ENCODE results near the gene CBLC. TPM values are rescaled to one million over a fixed set of nuclear protein-coding genes. Genes with fewer than 3 reads are reported as not detected.

CBLC gene
- total RNA-seq, 1 experiment from 2014 or later, result 25.4 TPM

GRCh38 chr19:44746946-44747738 is 30.5 kb upstream of the CBLC start:
- H3K27me3 ChIP-seq (ENCODE audit: low read length), result no peaks in the 10 kb centered on the region
- no TSS peak for BruUV-seq (replicated peaks)
- peak overlapping the region; percentile 55; the same call in 1 of the 2 replicates for H2AFZ ChIP-seq (ENCODE audit: low read length)
- ATAC-seq, result peak; percentile 58
- peak overlapping the region; percentile 100 for H3K27ac ChIP-seq (ENCODE audit: low read length)
- H3F3A ChIP-seq (ENCODE audit: low read length, unreplicated experiment), result no peaks in the 10 kb centered on the region
- CTCF ChIA-PET, result no interaction called here
- H3K79me2 ChIP-seq (ENCODE audit: low read length), result peaks cover 31% of the 10 kb centered on the region
- DNase-seq, result peak; percentile 91
- no peaks in the 10 kb centered on the region for H3K9me2 ChIP-seq (replicated peaks; ENCODE audit: low read length)
- peak overlapping the region; percentile 80 for H3K4me3 ChIP-seq (ENCODE audit: low read length)
- peaks cover 11% of the 10 kb centered on the region for H4K20me1 ChIP-seq (ENCODE audit: low read length)
- POLR2A ChIA-PET (ENCODE audit: unreplicated experiment), result no interaction called here
- peak overlapping the region; percentile 98 for H3K9ac ChIP-seq (ENCODE audit: low read length)
- TF ChIP-seq CTCF (conservative IDR thresholded peaks at IDR 0.05; ENCODE audit: low read depth, low read length) (no peak), EZH2 (IDR thresholded peaks at IDR 0.05; ENCODE audit: low read length, unreplicated experiment) (no peak), EZH2phosphoT487 (IDR thresholded peaks at IDR 0.05; ENCODE audit: borderline replicate concordance, low read length) (no peak)
- peaks cover 58% of the 10 kb centered on the region for H3K4me1 ChIP-seq (ENCODE audit: insufficient read depth, low read length)
- H3K4me2 ChIP-seq (ENCODE audit: low read length), result peak overlapping the region; percentile 99
- no peaks in the 10 kb centered on the region for H3K9me3 ChIP-seq (ENCODE audit: low read length)
- H3K36me3 ChIP-seq (ENCODE audit: low read depth, low read length), result no peaks in the 10 kb centered on the region
- intact Hi-C loops (cut with micrococcal nuclease), result no loop called here

- Histone ChIP-seq H3K27ac (ENCODE audit: low read length) (peak overlapping the region; percentile 100), H2AFZ (ENCODE audit: low read length) (0 out of 2 replicates have a peak overlapping the region, but pooled peaks have one; percentile 33), H4K20me1 (ENCODE audit: low read length) (peaks cover 11% of the 10 kb centered on the region), H3K36me3 (ENCODE audit: low read depth, low read length) (no peaks in the 10 kb centered on the region), H3K4me1 (ENCODE audit: insufficient read depth, low read length) (peaks cover 57% of the 10 kb centered on the region), H3K9ac (ENCODE audit: low read length) (peak overlapping the region; percentile 98), H3K9me3 (ENCODE audit: low read length) (no peaks in the 10 kb centered on the region), H3K4me2 (ENCODE audit: low read length) (peak overlapping the region; percentile 99), H3K27me3 (ENCODE audit: low read length) (no peaks in the 10 kb centered on the region), H3K9me2 (replicated peaks; ENCODE audit: low read length) (no peaks in the 10 kb centered on the region), H3K79me2 (ENCODE audit: low read length) (peaks cover 31% of the 10 kb centered on the region), H3F3A (ENCODE audit: low read length, unreplicated experiment) (peaks cover 6% of the 10 kb centered on the region), H3K4me3 (ENCODE audit: low read length) (peak overlapping the region; percentile 80)
- DNase-seq (peak; percentile 46), ATAC-seq (peak; percentile 42)
- TF ChIP-seq CTCF (conservative IDR thresholded peaks at IDR 0.05; ENCODE audit: low read depth, low read length), result no peak
- TF ChIP-seq EZH2 (IDR thresholded peaks at IDR 0.05; ENCODE audit: low read length, unreplicated experiment), result no peak
- TF ChIP-seq EZH2phosphoT487 (IDR thresholded peaks at IDR 0.05; ENCODE audit: borderline replicate concordance, low read length), result no peak
- POLR2A ChIA-PET (ENCODE audit: unreplicated experiment), result no interaction called here
- BruUV-seq (replicated peaks), result TSS peak; percentile 88
- intact Hi-C loops (cut with micrococcal nuclease), result loop anchor here (2.0 kb wide), 1 partner anchor 23 kb away; no protein-coding TSS in a partner anchor
- CTCF ChIA-PET, result no interaction called here
Observed at GRCh38 chr19:44747739-44748425, 29.8 kb upstream of the CBLC start.
